HG03064 (cell line): ENCODE measurements around the gene TSPO.
"Not testable (repeated sequence)": the region's sequence is repeated elsewhere in the genome, so short reads cannot be mapped to it uniquely, and the experiment has no call there.

ENCODE experiments used
- ATAC-seq: cut with Tn5 transposase; IDR thresholded peaks from one replicate; pipeline ENCODE4 v1.9.1; 2021; ENCODE audit warnings: low read depth; ENCODE audit not compliant: unreplicated experiment

Gene TSPO

DNA sequence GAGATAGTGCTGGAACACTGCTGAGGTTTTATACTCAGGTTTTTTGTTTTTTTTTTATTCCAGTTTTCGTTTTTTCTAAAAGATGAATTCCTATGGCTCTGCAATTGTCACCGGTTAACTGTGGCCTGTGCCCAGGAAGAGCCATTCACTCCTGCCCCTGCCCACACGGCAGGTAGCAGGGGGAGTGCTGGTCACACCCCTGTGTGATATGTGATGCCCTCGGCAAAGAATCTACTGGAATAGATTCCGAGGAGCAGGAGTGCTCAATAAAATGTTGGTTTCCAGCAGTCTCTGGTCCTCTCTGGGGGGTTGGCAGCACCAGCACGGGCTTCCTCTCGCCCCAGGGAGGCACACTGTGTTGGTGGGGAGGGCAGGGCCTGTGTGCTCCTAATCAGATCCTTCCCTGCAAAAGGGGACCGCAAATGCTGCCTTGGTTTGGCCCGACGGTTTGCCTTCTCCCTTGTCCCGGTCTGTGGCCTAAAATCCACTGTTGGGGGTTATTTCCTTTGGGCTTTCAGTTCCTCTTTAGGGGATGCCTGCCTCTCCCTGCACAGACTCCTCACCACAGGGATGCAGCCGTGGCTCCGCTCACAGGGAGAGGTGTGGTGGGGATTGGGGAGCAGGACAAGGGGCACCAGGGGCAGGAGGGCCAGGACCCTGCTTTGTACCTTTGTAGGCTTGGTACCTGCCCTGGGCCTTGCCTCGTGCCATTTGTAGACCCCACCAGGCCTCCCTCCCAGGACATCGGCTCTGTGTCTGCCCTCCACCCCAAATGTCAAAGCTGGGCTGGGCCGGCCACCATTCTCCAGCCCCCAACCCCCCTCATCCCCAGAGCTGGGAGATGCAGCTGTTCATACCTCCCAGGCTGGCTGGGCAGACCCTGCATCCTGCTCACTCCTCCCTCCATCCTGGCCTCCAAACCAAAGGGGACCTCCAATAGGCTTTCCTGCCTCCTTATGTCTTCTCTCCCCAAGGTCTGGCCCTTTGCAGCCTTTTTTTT lies 21.6 kb upstream of the TSPO start:
- no peak for ATAC-seq

DNA sequence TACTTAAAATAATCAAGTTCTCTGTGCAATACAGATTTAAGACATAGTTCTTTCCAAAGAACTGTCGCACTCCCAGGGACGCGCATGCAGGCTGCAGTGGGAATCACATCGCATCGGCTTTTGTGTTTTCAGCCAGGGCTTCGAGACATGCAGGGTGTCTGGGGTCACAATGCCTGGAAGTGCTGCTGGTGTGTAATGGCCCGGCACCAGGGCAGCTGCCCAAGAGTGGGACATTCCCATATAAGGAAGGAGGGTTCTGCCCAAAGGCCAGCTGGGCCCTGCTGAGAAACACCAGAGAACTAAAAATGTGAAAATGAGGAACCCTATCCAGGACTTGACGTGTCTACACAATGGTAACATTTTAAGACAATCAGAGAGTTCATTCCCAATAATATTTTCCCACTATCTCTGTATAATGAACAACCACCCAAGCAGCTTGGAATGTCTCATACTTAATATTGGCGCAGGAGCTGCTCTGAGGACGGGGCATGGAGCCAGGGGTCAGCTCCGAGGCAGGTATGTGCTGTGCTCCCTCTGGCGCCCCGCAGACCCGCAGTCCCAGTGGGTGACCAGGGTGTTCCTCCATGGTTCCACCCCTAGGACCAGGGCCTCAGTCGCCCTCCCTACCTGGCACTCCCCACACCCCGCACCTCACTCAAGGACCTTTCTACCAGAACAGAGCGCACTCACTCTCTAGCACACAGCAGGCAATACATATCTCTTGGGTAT lies 19.4 kb upstream of the TSPO start:
- no peak for ATAC-seq

DNA sequence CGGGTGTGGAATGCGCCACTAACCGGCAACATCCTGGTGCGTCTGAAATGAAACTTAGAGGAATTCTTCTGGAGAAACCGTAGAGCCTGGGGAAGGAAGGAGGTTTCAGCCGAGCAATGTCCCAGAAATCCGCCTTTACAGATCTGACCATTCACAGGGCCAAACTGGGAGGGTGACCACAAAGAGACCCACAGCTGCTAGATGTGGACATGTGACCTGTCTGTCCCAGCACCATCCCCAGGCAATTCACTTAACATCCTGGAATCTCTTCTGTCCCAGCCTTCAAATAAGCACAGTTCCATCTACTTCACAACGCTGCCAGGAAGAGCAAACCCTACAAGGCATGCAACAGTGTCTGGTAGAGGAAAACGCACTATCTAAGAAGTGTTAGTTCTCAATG lies 18.0 kb upstream of the TSPO start:
- no peak for ATAC-seq

DNA sequence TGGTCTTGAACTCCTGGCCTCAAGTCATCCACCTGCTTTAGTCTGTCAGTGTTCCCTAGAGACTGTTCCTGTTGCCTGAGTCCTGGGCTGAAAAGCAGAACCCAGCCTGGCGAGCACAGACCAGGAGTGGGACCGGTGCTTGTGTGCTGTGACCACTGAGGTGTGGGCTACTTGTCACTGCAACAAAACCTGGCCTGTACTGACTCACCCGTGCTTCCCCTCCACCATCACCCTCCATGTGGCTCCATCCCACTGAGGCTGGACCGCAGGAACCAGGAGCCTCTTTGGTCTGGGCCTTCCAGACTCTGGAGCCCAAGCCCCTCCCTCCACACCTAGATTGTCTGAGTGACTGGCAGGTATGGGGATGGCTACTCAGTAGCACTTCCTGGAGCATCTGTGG lies 16.8 kb upstream of the TSPO start:
- no peak for ATAC-seq

DNA sequence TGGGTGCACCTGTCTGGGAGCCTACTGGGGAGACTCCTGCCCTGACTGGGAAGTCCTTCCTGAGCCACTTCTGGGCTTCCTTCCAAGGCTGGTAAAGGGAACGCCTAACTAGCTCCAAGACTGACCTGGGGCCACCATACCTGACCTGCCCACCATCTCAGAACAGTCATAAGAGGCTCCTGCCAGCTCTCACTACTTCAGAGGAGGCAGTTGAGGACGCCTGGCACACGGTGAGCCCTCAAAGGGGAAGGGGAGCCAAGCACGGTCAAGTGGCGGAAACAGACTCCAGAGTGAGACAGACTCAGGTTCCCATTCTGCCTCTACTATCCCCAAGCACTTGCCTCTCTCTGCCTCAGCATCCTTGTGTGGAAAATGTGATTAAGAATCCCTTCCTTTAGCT lies 15.8 kb upstream of the TSPO start:
- no peak for ATAC-seq

DNA sequence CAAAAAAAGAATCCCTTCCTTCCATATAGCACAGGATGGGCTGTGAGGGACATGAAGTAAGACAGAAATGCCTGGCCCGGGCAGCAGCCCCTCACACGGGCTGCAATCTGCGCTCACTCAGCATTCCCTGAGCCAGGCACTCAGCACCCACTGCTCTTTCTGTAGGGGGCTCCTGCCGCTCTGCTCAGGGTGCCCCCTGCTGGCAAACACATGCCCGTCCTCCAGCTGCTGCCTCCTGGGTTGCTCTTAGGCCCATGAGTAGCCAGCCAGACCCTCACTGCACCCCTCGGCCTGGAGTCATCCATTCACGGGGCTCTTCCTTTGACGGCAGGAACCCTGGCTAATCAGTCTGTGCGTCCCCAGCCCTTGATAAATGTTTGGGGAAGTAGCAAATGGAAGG lies 15.1 kb upstream of the TSPO start:
- ATAC-seq, result no peak

DNA sequence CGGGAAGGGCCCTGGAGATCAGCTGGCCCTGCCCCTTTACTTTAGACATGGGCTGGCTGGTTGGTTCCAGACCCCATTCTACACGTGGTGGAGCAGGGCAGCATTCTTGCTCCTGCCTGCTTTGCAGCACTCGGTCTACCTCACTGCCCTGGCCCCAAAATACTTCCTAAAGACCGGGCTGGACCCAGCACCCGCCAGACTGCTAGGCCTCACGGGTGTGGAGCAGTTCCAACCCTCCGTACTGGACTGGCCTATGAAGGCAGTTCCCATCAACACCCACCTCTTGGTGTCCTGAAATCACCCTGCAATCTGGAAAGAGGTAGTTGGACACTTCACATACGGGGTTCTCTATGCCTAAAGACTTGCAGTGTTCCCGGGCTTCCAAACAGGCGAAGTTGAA lies 14.6 kb upstream of the TSPO start:
- no peak for ATAC-seq

DNA sequence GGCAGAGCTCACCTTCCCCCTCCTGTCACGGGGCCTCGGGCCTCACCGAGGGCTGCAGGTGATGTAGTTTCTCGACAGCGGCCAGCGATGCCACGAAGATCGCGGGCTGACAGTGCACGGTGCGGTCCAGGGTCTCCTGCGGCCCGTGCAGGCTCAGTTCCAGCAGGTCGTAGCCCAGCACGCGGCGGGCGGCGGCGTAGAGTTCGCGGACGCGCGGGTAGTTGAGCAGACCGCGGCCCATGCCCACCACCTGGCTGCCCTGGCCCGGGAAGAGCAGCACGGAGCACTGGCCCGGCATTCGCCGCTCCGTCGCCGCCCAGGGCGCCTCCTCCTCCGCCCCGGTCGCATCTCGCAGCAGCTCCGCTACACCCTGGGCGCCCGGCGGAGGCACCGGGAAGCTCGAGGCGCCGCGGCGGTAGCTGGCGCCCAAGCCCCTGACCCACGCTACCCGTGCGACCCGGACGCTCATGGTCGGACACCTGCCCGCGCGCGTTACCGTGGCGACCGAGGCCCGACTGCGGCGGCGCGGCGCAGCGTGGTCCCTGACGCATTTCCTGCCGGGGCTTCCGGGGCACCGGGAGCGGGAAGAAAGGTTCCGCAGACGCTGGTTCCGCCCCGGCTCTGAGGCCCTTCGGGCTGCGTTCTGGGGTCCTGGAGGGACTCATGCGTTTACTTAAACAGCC lies 8.3 kb upstream of the TSPO start, which contains the start of gene MCAT:
MCAT (minus strand) TSS at position 519 of the 683 bp plus-strand sequence; CDS start at position 469, 50 bp downstream.
- ATAC-seq, result peak; percentile 65

DNA sequence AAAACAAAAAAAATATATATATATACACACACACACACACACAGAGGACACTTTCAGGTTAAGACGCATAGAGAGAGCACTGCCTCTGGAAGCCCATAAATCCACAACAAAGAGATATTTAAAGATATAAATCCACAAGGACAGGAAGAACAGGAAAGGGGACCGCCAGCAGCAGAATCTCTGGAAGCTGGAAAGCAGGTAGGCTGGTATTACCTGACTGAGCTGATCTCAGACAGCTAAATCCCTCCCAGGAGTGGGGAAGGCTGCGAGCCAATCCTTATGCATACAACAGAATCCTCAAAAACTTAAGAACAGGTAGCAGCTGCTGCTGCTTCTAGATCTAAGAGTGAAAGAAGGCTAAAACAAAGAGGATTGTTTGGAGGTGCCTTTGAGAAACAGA lies 6.4 kb upstream of the TSPO start:
- ATAC-seq, result no peak

DNA sequence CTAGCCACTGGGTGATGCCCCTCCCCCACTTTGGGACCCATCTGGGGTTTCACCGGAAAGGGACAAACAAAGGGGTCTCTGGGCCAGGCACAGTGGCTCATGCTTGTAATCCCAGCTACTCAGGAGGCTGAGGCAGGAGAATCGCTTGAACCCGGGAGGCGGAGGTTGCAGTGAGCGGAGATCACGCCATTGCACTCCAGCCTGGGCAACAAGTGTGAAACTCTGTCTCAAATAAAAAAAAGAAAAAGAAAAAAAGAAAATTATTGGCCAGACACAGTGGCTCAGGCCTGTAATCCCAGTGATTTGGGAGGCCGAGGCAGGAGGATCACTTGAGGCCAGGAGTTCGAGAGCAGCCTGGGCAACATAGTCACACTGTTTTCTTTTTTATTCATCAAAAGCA lies 6.0 kb upstream of the TSPO start:
- ATAC-seq, result not testable (repeated sequence)

DNA sequence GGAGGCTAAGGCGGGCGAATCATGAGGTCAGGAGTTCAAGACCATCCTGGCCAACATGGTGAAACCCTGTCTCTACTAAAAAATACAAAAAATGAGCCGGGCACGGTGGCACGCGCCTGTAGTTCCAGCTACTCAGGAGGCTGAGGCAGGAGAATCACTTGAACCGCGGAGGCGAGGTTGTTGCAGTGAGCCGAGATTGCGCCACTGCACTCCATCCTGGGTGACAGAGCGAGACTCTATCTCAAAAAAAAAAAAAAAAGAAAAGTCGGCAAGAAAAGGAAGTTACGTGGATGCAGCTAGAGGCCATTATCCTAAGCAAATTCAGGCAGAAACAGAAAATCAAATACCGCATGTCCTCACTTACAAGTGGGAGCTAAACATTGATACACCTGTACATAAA lies 5.0 kb upstream of the TSPO start:
- ATAC-seq, result not testable (repeated sequence)

DNA sequence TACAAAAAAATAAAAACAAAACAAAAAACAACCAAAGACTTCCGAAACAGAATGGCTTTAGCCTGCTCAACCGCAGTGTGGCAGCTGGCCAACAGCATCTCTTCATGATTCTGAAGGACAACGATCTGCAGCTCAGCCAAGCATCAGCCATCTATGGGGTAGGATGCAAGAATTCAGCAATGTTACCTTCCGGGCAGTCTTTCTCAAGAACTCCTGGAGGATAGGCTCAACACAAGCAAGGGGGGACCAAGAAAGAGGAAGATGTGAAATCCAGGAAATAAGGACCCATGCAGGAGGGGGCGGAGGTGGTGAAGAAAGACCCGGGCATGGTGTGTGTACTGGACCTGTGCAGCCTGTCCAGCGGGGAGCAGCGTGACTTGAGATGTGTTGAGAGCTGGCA lies 3.5 kb upstream of the TSPO start:
- no peak for ATAC-seq

DNA sequence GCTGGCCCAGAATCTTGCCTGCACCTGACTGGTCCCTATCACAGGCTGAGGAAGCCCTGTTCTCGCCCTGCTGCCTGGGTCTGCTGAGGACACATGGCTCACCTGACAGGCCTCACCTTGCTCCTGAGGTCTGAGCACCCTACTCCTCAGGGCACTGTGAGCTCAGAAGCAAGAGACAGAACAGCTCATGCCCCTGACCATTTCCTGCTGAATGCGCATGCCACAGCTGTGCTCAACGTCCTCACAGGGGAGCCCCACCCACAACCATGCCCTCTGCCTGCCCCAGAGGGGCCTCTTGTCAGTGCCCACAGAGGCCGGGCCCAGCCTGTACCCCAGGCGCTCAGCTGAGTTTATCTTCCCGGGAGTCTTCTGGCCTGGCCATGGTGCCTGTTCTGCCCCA lies 2.8 kb upstream of the TSPO start:
- no peak for ATAC-seq

DNA sequence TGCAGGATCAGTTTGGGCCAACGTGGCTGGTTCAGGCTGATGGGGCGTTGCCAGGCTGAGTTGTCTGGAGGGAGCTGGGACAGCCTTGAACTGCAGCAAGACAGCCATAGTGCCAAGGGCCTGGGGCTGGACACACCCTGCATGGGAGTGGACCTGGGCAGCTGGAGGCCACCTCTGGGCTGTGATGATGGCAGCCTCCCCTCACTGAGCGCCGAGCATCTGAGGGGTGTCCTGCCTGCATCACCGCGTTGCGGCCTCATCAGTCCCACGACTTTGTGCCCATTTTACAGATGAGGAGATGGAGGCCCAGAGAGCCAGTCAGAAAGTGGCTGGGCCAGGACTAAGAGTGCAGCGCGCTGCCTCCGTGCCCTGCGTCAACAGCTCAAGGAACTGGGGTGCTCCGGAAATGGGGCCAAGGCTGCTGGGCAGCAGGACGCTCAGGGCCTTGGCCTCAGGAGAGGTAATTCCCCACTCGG lies 590 bp upstream of the TSPO start:
- ATAC-seq, result no peak

DNA sequence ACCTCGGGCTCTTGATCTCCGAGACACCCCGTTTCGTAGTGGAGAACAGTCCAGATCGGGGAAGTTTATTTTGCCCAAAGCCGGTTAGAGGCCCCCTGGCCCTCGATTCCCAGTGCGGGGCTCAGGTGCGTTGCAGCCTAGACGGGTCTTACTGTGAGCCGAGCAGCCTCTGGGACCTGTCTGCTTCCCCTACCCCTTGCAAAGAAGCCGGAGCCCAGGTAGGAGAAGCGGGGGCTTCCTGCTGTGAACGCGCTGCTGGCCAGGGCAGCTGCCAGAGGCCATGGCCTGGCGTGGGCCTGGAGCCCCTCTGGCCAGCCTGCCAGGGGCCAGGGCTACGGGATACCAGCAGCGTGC lies 621 bp downstream of the TSPO start:
- no peak for ATAC-seq

DNA sequence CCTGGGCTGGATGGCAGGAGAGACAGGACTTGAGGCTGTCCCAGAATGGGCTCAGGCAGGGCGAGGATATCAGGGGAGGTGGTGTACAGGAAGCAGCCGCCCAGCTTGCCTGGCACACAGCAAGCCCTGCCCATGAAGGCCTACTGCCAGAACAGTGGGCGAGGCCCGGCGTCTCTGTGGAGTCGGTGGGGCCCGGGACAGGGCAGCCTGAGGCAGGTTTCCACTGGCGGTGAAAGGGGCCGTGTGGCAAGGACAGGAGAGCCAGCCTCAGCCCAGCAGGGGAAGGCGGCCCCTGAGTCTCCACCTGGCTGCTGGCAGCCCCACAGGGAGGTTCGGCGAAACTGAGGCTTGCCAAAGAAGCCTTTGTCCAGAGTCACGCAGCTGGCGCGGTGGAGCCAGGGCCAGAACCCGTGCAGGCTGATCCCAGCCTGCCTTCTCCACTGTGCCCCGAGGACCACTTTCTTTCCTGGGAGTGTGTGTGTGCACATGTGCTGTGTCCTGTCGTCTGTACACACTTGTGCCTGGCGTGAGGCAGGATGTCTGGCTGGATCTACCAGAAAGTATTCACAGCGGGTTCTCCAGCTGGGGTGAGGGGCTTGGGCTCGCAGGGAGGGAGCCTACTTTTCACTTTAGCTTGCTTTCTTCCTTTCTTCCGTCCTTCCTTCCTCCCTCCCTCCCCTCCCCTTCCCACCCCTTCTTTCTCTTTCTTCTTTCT lies 1.2 kb downstream of the TSPO start:
- no peak for ATAC-seq

DNA sequence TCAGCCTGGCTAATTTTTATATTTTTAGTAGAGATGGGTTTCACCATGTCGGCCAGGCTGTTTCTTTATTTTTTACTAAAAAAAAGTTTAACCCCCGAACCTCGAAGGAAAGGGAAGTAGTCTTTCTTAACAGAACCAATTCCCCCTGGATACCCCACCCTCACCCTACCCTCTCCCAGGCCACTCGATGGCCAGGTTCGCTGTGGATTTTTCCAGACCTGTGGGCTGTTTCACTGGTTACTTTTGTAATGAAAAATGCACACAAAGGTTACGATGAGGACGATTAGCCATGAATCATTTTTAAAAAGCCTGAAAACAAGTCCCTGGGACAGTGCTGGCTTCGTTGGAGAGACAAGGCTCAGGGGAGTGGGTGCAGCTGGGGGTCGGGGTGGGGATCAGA lies 2.5 kb downstream of the TSPO start:
- ATAC-seq, result no peak

DNA sequence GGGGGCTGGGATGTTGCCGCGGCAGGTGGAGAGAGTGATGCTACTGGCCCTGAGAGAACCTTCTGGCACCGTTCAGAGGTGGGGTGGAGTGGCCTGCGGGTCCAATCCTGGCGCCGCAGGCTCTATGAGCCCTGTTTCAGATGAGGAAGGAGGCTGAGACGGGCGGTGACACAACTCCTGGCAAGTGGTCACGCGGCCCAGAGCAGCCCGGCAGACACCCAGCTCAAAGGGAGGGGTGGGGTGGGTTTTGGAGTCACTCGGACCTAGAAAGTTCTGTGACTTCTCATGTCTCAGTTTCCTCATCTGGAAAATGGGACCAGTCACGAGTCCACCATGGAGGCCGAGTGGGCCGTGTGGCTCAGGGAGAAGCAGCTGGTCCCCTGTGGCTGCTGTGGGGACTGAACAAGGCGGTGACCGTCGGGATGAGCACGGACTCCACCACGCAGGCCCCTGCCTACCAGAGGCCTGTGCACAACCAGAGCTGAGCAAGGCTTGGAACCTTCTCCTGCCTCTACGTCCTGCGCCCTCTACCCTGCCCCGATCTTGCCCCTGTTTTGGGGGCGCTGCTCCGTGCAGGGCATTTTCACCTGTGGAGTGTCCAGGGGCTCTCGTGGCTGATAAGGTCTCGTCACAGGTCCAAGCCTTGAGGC lies 3.7 kb downstream of the TSPO start:
- no peak for ATAC-seq

DNA sequence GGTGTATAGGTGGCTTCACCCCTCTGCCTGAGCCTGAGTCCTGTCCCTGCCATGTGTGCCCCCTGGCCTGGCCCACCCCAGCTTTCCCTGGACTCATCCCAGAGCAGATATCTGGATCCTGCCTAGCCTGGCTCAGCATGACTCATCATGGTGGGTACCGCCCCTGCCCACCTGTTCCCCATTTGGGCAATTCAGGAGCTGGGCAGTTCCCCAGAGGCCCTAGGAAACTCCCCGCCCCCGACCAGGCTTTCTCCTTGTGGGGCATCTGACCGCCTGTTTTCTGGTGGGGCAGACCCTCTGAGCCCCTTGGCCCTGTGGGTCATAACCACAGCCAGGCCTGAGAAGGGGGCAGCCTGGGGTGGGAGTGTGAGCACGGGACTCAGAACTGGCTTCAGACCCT lies 4.4 kb downstream of the TSPO start:
- no peak for ATAC-seq

DNA sequence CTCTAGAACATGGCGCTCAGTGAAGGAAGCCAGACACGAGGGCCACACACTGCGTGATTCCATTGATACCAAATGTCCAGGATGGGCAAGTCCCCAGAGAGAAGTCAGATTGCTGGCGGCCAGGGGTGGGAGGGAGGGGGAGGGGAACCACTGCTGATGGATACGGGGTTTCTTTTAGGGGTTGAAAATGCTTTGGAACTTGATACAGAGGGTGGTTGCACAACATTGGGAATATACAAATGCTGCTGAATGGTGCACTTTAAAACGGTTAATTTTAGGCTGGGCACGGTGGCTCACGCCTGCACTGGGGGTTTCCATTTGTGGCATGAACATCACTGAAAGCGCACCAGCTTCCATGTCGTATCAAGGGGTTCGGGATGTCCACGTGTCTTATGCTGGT lies 5.1 kb downstream of the TSPO start:
- ATAC-seq, result no peak
